SH-SY5Y (cell line): ENCODE results near the gene ZNF334.

Experiments used
- GATA2 ChIP-seq: IDR thresholded peaks from 2 replicates; pipeline ENCODE4 v1.6.1; 2011; ENCODE audit warnings: mild to moderate bottlenecking, low read depth, low read length
- GATA3 ChIP-seq: IDR thresholded peaks from 2 replicates; pipeline ENCODE4 v1.6.1; 2011; ENCODE audit warnings: low read depth, mild to moderate bottlenecking, low read length, moderate library complexity

Gene ZNF334

DNA sequence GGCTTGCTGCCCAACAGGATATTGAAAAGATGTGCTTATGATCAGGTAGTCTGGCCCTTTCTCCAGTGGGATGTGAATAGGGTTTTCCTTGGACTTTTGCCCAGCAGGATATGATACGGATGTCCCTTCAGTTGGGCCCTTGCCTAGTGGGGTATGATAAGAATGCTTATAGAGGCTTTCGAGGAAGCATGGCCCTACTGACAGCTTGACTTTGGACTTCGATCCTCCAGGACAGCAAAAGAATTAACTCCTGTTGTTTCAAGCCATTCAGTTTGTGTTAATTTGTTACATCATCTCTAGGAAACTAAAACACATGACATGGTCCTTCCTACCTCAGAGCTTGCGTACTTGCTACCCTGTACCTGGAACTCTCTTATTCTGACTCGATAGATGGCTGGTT is 9.7 kb upstream of the ZNF334 start:
- TF ChIP-seq GATA2 (no peak), GATA3 (no peak)

DNA sequence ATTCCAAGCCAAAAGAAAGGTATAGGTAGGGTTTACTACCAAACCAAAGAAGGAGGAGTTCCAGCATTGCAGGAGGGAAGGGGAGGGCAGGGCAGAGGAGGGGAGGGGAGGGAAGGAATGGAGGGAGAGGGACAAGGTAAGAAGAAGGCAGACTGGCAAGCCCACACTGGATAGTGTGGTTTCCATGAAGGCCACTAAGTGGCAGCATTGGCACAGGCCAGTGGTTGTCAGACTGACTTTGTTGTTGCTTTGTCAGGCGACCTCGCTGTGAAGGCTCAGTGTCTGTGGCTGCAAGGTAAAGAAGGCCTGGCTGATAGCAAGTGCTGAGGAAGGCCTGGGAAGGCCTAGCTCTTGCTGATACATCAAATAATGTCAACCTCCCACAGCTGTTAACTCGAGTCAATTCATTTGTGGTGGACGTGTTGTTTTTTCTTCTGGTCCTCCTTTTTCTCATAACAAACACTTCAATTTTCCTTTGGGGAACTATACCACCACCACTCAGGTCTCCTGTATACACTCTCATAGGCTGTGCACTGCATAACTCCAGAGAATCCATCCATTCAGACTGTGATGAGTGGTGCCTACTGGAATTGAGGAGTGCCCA is 7.7 kb upstream of the ZNF334 start:
- TF ChIP-seq GATA2 (no peak), GATA3 (no peak)

- TF ChIP-seq GATA3 (no peak), GATA2 (no peak)
These were observed 7.2 kb upstream of the ZNF334 start for GRCh38 chr20:46520540-46520939.

DNA sequence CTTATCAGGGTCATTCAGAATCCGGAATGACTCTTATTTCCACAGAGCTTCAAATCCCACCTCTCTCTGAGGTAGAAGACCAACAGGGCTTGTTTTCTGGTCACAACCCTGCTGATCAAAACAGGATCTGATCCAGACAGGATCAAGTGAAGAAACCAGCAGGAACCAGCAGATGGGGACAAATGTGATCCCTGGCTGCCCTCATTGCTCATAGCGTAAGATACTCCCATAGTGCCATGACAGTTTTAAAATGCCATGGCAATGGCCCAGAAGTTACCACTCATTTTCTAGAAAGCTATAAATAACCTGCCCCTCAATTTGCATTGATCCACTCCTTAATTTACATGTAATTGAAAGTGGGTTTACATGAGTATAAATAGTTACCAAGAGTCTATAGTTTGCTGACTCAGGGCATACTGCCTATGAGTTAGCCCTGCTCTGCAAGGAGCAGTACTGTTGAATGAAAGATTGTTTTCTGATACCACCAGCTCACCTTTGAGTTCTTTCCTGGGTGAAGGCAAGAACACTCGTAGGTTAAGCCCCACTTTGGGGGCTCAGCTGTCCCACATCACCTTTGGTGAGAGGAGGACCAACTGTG is 6.2 kb upstream of the ZNF334 start:
- no peak for TF ChIP-seq GATA2

- TF ChIP-seq GATA2 = no peak
- no peak for TF ChIP-seq GATA3
These were observed 3.8 kb downstream of the ZNF334 start for GRCh38 chr20:46509523-46509922.

DNA sequence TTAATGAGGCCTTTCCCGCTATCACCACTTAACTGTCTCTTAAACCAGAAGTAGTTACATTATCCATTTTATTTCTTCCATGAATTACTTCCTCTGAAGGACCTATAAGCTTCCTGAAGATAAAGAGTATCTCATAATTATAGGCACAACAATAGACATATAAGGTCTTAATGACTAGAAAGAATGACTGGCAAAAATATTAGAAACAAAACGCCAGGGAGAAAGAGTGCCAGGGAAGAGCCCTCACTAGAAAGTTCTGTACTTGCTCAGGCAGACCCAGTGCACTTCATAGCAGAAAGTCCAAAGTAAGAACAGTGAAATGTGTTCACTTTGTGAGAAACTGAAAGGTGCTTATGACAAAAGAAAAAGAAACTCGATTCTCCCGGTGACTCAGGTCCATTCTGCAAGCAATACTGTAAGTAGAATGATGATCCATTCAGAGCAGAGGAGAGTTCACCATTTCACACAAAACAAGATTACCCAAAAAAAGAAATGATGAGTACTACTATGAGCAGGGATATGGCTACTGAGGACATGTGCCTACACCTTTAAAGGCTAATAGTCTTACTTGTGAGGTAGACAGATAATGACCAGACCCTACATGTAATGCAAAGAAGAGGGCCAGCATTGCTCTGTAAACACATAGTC is 5.5 kb downstream of the ZNF334 start:
- TF ChIP-seq GATA2 (no peak), GATA3 (no peak)

DNA sequence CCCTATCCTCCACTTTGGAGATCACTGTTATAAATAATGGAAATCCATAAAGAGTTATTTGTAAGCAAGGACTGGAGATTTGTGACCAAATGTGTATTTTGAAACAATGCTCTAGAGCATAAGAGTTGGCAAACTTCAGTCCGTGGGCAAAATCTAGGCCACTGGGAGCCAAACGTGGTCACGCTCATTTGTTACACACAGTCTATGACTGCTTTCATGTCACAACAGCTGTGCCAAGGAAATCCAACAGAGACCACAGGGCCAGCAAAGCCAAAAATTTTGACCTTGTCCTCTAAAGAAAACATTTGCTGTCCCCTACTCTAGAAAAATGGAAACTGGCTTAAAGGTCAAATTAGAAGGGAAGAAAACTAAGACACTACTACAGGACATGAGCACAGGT is 7.9 kb downstream of the ZNF334 start:
- no peak for TF ChIP-seq GATA2
- TF ChIP-seq GATA3 = no peak

- TF ChIP-seq GATA2 (no peak), GATA3 (no peak)
These were observed 11.4 kb downstream of the ZNF334 start for GRCh38 chr20:46501961-46502360.

DNA sequence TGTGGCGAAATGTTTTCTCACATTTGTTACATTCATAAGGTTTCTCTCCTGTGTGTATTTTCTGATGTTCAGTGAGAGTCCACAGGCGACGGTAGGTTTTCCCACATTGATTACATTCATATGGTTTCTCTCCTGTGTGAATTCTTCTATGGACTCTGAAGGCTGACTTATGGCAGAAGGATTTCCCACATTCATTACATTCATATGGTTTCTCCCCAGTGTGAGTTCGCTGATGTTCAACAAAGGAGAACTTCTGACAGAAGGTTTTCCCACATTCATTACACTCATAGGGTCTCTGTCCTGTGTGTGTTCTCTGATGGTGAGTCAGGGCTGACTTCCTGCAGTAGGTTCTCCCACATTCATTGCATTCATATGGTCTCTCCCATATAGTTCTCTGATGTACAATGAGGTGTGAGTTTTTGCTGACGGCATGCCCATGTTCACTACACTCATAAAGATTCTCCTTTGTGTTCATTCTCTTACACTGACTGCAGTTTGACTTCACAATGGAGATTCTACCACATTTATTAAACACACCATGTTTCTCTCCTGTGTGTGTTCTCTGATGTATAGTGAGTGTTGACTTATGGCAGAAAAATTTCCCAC is 11.9 kb downstream of the ZNF334 start:
- TF ChIP-seq GATA2 (no peak), GATA3 (no peak)

DNA sequence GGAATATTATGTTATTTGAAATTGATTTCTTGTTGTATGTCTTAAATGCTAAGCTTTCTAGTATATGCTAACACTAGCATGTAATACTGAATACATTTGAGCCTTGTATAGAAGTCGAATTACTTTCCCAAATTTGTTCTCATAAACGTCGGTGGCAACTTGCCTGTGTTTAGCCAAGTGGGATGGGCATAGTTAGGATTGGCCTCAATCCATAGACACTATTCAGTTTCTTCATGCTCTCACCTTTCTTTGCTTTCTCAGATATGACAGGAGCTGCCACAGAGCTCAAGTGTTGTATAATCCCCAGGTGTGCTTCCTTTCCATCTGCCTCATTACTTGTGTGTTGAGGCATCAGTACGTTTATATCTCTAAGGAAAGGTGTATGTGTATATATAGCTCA is 19.3 kb downstream of the ZNF334 start:
- TF ChIP-seq GATA3 (no peak), GATA2 (no peak)

DNA sequence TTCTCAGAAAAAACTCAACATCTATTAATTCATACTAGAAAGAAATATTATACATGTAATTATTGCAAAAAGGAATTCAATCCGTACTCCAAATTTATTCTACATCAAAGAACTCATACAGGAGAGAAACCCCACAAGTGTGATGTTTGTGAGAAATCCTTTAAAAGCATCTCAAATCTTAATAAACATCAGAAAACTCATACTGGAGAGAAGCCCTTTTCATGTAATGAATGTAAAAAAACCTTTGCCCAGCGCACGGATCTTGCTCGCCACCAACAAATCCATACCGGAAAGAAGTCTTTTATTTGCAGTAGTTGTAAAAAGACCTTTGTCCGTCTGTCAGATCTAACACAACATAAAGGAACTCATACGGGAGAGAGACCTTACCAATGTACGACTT is 22.0 kb downstream of the ZNF334 start:
- TF ChIP-seq GATA3 (no peak), GATA2 (no peak)

DNA sequence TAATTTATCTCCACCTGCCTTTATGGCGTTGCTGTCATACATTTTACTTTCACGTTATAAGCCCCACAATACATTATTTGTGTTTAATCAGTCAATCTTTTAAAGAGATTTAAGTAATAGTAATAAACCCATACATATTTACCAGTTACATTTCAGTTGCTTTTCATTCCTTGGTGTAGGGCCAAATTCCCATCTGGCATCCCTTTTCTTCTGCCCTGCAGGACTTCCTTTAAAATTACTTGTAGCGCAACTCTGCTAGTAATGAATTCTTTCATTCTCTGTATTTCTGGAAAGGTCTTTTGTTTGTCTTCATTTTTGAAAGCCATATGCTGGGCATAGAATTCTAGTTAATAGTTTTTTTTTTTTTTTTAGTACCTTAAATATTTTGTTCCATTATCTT is 24.9 kb downstream of the ZNF334 start:
- TF ChIP-seq GATA2 (no peak), GATA3 (no peak)

- TF ChIP-seq GATA3 (no peak), GATA2 (no peak)
These were observed 25.7 kb downstream of the ZNF334 start for GRCh38 chr20:46487628-46488027.

GRCh38 chr20:46485431-46485830 is 27.9 kb downstream of the ZNF334 start:
- TF ChIP-seq GATA3 (no peak), GATA2 (no peak)

- TF ChIP-seq GATA2 (no peak), GATA3 (no peak)
These were observed 28.4 kb downstream of the ZNF334 start for GRCh38 chr20:46484954-46485353.

- TF ChIP-seq GATA3 = no peak
- no peak for TF ChIP-seq GATA2
These were observed 29.5 kb downstream of the ZNF334 start for GRCh38 chr20:46483879-46484278.
